Stimulated activated naive CD4-positive, alpha-beta T cell (primary cell): Measurements from ENCODE around the gene ERN1.
"Not testable (repeated sequence)": the region's sequence is repeated elsewhere in the genome, so short reads cannot be mapped to it uniquely, and the experiment has no call there.

ENCODE experiments used
- DNase-seq, 6 experiments: peaks; one replicate each; lab custom pipeline; 2025; lab: John Stamatoyannopoulos, UW

ERN1 gene

DNA sequence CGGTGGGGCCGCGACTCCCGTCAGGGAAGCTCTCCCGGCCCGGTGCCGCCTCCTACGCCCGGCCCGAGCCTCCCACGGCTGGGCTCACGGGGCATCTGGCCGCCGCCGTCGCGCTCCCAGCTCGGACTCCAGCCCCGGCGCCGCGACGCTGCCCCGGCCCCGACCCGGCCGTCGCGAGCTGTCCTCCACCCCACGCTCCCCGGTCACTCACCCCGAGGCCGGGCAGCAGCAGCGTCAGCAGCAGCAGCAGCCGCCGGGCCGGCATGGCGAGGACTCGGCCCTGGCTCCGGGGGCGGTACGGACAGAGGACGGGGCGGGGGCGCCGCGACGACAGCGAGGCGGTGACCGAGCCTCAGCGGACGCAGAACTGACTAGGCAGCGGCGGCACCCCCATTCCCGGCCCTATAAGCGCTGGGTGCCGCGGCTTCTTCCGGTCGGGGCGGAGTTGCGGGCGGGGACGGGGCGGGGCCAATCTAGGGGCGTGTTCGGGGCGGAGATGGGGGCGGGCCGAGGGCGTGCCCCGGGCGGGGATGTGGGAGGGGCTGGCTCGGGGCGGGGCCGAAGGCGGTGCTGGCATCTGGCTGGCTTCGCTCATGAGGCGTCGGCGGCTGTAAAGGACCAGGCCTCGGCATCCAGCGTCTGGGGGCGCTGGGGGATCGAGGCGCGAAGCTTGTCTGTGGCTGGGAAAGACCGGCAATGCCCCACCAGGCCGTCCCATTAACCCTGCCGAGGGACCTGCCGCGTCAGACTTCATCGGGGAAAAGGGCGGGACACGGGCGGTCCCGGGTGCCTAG is at the start of gene ERN1:
ERN1 (minus strand) TSS at position 380 of the 794 bp plus-strand sequence; CDS start at position 265, 115 bp downstream.
- peak; percentile 89 to 97 (median 93) for DNase-seq

DNA sequence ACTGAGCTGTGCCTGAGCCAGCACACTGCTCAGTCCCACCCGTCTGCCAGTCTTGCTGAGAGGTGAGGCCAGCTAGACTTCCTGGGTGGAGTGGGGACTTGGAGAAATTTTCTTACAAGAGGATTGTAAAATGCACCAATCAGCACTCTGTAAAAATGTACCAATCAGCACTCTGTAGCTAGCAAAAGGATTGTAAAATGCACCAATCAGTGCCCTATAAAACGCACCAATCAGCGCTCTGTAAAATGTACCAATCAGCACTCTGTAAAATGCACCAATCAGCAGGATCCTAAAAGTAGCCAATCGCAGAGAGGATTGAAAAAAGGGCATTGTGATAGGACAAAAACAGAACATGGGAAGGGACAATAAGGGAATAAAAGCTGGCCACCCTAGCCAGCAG is 49.1 kb upstream of the ERN1 start:
- not testable (repeated sequence) for DNase-seq

DNA sequence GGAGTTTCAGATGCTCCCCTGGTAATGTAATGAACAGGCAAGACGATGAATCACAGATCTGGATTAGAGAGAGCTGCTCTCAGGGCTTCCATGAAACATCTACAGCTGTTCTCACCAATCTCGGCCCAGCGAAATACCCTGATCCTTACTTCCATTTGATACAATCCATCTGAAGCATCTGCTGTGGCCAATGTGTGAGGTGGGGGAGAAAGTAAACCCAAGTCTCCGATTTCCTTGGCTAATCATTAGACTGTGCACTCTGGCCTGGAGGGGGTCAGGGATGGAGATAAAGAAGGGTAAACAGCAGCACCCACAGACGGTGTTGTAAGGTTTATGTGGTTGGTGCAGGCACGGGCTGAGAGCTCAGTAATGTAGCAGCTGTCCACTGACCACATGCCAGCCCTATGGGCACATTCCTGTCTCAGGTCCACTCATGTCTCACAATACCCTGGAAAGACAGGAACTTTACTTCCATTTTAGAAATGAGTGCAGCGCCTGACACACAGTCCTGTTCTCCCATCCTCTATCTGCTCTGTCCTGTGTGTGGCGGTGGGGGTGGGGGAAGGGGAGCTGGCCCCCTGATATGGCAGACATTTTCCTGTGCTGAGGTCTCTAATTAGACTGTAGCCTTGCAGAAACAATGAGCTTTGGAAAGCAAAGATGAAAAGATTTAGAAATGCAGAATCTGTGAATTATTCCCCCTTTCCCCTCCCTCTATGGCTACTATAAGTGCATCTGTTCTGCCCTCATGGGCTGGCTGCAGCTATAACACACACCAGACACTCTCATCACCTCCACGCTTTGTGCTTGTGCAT is 48.3 kb upstream of the ERN1 start:
- DNase-seq = no peak

DNA sequence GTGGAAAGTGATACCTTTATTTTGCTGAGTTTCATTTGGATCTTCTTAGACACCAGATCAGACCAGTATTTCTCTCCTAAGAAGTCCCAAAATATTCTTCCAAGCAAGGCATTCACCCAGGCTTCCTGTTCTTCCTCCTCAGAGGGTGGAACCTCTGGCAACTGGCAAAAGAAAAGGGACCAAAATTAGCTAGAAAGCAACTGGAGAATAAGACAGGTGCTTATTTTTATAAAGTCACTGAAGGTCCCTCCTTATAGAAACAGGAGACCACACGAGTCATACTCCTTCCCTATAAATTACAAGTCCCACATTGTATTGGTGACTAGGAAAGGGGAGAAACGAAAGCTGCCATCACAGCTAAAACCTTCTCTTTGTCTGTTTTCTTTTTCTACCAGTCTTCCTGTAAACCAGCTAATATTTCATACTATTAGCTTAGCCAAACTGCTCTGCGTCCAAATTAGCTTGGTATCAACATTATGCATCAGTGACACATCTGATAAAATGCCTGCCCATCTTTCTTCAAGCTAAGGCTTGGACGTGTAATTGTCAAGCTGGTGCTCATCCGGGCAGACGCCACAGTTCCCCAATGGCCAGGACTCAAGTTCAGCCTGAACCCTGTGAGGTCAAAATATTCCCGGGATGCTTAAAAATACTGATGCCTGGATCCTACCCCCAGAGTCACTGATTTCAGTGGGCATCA is 47.5 kb upstream of the ERN1 start:
- DNase-seq = no peak

DNA sequence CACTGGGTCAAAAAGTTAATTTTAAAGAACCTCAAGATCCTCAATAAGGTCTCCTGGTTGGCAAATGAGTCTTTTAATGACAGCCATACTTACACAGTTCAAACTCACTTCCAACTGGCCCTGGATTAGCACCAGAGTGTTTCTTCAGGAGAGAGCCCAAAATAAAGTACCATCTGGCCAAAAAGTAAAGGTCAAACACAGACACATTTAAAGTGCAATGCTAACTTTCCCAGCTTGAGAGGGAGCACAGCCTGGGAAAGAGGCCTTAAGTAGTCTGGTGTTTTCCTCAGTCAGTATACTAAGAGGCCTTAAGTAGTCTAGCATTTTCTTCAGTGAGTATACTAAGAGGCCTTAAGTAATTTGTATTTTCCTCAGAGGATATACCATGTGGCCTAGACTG is 46.6 kb upstream of the ERN1 start:
- DNase-seq = no peak

DNA sequence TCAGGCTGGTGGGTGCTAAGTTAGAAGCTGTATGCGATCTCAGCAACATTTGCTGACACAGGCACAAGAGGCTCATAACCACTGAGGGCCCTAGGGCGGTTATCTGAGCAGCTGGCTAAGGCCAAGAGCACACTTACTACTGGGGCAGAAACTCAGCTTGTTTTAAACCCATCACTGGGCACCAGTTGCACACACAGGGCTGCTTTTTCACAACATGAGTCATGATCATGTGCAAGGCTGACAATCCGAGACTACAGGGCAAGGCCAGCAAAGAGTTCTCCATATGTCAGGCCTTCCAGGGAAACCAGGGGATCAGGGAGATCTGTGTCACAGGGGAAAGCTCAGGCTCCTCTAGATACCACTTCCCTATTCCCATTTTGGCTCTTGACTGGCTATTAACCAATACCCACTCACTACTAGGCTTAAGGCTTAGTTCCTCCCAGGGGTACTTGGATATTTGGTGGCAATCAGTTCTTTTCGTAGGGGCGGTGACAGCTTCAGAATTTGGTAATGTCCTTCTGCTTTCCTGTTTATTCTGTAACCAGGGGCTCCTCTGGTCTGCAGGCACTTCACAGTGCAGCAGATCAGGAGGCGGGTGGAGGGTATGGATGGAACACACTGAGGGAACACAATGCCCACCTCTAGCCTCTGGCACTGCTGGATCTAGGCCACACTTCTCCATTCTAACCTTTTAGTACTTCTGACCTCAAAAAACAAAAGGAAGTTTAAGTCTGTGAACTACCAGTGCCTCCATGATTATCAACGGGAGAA is 44.9 kb upstream of the ERN1 start:
- no peak for DNase-seq

DNA sequence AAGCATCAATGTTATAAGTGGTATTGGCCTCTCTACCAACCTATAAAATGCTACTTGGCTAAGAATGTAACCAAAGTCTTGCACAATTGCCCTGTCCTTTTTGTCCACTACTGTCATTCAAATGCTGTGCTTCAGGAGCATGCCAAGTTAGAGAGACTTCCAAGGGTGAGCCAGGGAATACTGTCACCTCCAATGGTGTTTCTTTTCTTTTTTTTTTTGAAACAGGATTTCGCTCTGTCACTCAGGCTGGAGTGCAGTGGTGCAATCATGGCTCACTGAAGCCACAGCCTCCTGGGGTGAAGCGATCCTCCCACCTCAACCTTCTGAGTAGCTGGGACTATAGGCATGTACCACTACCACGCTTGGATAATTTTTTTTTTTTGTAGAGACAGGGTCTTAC is 43.7 kb upstream of the ERN1 start:
- no peak for DNase-seq

DNA sequence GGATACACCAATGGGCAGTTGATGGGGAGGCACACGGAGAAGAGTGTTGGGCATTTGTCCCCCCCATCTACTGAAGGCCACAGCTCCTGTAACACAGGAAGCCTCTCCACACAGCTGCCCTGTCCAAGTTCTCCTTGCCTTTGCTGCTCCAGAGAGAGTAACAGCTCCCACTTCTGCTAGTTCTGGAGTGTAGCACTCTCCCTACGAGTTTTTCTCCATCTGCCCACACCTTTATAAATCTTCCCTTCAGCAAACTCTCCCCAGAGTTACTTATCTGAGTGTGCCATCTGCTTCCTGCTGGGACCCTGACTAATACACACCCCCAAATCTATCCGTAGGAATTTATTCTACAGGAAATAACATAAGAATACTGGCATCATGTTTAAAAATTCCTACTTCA is 42.6 kb upstream of the ERN1 start:
- DNase-seq = no peak

DNA sequence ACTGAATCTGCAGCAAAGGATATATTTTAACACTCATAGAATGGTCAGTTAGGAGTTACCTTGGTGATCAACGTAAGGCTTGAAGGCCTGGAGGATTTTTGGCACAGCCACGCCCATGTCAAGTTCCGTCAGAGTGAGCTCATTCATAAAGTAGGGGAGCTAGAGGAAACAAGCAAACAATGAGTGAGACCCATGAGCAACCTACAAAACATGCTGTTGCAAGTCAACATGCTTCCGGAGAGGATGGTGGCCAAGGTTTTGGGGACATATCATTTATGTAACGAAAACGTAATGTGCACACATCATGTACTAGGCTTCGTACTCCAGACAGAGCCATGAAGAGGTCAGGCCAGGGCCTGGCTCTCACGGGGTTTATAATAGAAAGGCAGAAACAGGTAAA is 41.1 kb upstream of the ERN1 start:
- DNase-seq = no peak

DNA sequence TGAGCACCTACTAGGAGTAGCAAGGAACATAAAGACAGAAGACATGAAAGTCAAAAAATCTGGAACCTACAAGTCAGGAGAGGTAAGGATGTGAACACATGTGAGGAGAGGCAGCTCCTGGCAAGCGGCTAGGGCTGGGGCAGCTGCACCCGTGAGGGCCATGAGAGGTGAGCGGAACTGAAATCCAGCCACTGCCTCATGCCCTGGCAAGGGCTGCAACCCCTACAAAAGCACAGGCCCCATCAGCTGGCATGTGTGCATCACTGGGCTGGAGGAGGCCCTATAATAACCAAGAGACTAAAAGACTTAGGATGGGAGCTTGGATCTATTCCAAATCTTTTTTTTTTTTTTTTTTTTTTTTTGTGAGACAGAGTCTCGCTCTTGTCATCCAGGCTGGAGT is 40.3 kb upstream of the ERN1 start:
- DNase-seq = no peak

DNA sequence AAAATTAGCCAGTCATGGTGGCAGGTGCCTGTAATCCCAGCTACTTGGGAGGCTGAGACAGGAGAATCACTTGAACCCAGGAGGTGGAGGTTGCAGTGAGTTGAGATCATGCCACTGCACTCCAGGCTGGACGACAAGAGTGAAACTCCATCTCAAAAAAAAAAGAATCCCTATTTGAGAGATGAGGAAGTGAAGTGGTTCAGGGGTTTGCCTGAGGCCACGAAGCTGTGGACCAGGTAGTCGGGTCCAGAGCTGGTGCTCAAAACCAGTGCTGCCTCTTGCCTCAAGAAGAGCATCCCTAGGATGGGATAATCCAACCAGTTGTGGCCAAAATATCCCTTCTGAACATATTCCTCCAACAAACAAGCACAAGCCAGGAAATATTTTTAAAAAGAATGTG is 37.7 kb upstream of the ERN1 start:
- not testable (repeated sequence) for DNase-seq

DNA sequence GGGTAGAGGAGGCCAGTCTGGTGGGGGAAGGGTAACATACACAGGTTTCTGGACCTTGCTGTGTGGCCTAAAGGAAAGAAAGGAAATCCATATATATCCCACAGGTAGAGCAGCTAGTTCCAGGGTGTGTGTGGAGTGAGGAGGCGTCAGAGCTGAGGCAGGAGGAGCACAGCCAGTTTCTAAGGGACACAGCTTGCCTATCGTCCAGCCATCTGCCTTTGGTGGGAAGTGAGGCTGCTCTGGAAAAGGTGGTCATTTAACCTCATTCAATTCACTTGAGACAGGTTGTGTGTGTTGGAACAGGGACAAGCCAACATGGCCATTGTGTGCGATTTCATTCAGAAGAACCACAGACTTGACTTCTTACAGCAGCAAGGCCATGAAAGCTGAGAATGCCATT is 36.9 kb upstream of the ERN1 start:
- DNase-seq = no peak

DNA sequence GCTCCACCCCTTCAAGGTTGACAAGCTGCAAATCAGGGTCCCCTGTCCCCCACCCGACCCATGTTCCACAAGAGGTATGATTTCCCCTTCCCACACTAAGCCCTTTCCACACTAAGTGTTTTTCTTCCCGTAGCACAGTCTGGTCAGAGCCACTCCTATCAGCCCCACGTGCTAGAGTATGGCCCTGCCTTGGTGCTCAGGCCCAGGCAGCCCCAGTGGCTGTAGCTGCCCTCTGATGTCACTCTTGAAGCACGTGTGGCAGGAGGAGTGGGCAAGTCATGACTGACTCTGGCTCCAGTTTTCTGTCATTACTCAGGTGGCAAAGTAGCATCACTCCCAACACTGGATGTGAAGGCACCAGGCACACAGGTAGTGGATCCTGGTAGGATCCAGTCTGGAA is 35.4 kb upstream of the ERN1 start:
- no peak for DNase-seq

DNA sequence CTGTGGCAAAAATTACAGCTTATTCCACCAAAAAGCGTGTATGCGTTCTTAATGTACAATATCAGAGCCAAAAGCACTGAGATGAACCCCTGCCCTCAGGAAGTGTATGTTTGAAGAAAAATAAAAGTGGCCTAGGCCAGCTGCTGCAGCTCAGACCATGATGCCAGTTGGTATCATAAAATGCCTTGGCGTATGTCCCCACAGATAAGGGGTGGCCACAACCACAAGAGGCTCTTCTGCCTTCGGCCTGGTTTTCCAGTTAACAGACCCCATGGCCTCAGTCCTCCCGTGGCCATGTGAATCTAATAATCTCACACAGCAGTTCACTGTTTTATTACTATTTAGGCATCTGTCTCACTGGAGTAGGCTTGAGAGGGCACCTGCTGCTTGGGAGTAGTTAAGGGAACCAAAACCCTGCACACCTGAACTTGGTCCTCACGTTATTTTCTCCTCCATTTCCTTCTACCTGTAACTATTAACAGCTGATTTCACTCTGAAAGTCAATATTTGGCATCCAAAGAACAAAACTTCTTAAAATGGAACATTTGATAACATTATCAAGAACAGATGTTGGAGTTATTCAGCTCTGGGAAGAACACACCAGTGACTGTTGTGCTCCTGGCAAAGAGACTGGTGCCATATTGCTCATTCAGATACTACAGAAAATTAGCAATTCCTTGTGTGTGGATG is 34.8 kb upstream of the ERN1 start:
- no peak for DNase-seq

DNA sequence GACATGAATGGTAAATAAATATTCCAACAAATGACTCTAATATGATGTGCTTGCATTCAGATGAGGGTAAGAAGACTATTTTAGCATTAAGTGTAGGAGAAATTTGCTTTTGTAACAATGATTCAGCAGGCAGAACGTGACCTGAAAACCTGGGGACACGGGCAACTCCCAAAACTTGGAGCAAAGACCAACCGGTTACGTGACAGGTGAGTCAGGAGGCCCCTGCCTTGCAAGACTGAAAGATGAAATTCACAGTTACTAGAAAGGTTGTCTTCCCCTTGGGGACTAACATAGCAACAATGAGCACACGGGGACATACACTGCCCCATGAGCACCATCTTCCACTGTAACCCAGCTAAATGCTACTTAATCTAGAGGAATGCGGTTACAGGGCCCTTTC is 33.5 kb upstream of the ERN1 start:
- no peak for DNase-seq

DNA sequence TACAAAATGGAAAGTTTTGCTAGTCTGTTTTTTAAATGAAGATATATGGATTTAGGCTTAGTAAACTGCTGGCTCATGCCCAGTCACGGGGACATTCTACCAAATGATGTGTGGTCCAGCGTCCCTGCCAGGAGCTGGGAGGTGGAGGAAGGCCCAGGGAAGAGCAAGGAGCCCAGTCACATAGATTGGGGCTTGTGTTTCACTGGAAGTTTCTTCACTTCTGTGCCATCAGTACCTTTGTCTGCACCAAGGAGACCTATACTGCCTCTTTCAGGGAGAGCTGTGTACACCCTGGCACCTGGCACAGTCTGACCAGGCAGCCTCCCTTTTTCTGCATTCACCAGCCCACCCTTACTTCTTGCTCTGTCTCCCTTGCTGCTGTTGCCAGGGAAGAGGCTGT is 32.6 kb upstream of the ERN1 start:
- no peak for DNase-seq

DNA sequence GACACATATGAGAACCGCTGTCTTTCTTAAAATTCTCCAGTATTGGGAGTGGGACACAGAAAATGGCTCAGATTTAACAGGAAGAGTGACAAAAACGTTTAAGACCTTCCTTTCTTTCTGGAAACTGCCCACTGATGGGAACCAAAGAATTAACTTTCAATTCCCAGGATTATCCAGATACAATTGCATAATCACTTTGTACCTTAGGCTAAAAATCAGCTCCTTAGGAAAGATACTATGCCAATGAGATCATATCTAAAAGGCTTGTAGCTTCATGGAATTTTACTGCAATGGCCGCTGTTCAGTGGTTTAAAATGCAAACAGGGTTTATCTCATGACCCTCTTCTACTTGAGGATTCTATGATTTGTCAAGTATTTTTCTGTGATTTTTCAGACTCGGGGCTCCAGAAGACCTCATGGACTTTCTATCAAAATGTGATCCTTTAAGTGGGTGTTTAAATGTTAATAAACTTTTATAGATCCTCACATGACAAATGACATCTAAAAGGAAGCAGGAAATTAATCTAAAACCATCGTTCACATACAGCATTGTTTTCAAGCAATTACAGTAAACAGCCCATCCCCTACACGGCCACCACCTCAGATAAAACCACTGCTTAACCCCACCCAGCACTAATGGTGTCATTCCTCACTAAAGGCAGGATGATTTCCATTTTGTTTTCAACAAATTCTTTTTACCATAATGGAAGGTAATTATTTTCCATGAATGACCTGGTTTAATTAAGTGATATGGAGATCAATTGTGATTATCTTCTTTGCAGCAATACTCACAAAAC is 31.6 kb upstream of the ERN1 start:
- no peak for DNase-seq

DNA sequence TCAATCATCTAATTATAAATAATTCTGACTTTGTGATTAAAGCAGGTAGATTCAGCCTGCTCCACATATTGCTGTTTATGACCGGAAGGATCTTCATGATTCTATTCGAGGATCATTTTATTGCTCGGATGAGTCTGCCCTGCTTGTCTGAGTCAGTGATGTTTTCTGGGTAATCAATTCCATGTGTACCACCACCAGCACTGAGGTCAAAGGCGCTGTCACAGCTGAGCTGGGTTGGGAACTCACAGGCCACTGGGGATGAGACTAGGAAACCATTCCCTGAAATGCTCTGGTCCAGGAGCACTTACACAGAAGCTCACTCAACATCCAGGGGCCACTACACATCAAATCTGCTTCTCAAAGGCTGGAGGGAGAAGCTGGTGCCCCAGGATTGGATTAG is 30.4 kb upstream of the ERN1 start:
- DNase-seq = no peak

DNA sequence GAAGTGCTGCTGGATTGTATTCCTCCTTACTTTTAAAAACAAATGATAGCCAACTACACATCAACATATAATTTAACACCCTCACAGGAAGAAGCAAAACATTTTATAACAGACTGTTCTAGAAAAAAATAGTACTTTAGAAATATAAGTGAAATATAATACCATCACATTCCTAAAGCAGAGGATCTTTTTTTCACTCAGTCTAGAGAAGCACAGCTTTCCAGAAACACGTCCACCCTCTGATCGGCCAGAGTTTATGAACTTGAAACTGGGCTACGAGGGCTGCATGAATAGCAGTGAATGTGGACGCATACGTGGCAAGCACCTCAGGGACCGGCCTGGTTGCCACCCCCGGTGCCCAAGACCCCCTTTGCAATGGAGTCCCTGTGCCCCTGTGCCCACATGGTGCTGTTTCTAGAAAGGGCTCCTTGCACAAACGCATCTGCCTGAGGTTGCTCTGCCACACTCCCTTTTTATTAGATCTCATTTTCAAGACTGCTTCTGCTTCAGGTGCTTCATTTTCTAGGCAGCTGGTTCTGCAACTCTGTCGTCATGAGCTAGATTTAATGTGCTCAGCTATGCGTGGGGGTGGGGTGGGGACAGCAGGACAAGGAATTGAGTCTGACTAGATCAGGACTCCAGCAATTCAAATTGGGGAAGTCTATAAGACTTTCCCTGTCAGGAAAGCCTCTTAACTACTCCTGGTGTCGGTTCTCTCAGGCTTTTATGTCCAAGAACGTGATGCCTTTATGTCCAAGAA is 29.1 kb upstream of the ERN1 start:
- no peak for DNase-seq

DNA sequence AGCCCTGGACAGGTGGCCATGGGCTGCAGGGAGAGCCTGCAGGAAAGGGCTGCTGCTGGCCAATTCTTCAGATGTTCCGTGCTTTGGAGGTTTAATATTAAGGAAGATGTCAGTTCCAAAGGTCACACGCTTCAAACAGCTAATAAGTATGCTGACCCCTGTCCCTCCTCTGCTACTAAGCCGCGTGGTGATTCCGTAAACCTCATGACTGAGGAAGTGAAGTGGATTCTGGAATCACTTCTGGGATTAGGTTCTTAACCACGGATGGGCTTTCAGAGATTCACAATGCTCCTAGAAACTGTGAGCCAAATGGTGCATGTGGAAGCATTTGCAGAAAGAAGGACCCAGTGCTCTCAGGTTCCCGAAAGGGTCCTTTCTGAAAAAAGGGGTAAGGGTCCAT is 28.5 kb upstream of the ERN1 start:
- no peak for DNase-seq
